NCI-H345 treated with DMSO at 0.1 percent for 48 hours (cell line): ENCODE results near the gene POU6F2.
A peak's percentile ranks its signal among the peaks of the same experiment; 100 is the strongest.

ENCODE experiments used
- DNase-seq: peaks from one replicate; lab custom pipeline; 2025; ENCODE audit not compliant: unreplicated experiment; lab: John Stamatoyannopoulos, UW

POU6F2 gene

DNA sequence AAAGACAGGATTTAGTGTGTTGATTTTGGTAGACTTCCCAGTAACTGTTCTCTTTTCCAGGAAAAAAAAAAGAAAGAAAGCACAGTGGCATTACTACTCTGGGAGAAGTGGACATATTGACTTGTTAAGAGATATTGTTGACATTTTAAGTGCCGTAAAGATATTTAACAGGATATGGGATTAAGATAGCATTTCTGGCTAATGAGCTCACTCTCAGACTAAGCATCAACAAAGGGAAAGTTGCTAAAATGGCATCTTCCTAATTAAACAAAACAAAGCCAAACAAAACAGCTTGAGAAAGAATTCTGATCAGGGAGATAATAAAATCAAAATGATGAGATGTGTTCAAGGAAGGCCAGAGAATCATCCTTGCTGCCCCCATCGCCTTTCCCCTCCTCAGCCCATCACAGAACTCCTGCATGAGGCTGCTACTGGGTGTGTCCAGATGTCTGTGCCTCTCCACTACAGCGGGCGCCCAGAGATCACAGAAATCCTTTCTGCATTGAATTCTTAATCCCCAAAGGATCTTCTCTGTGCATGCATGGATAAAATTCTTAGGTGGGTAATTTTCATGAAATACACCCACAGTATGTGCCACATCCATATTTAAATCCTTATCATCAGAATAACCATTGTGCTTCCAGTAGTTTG, 270.5 kb downstream of the POU6F2 start:
- no peak for DNase-seq

DNA sequence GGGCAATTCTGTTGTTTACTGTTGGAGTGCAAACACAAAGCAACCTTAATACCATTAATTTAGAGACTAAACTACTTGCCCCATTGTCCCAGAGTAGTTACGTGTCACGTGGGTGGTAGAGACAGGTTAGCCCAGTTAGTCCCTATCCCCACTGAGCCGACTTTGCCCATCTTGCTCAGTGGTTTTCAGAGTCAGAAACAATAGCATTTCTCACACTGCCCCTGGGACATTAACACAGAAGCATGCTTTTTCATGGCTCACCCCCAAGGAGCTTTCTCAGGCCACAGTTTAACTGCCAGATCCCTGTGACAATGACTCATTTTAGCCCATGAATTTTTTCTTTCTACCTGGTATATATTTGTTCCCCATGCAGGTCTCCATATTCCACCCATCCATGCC, 271.0 kb downstream of the POU6F2 start:
- no peak for DNase-seq

DNA sequence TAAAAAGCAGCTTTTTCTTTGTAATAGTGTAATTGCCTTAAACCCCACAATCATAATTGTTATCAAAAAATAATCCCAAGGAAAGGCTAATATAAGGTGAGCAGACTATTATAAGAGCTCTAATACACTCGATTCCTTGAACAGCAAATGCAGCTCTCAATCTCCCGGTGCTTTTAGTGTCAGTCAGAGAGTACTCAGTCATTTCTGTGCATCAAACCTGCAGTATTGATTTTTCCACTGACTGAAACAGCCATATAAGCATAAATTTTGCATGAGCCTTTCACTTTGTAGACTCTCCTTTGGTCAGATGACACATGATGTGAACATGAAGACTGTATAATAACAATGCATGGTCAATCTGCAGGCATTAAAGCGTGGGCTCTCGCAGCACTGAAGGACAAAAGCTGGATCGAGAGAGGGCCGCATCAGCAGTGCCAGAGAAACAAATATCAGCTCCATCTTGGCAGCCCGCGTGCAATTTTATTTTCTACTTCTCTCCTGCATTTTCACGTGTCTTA, 272.0 kb downstream of the POU6F2 start:
- DNase-seq, result no peak

DNA sequence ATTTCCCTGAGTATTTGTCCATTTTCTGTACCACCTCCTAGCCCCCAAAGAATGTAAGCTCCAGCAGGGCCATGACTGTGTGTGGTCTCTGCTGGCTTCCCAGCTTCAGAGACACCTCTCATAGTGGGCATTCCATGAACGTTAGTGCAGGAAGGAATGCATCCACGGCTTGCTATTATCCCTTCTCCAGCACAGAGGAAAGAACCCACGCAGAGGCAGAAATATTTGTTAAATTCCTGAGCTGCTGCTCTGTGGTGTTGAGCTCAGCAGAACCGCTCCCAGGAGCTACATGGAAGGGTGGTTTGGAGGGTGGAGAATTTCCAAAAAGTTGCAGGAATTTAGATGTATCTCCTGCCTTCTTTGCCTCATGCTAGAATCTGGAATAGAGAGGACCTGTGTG, 275.2 kb downstream of the POU6F2 start:
- DNase-seq, result no peak

DNA sequence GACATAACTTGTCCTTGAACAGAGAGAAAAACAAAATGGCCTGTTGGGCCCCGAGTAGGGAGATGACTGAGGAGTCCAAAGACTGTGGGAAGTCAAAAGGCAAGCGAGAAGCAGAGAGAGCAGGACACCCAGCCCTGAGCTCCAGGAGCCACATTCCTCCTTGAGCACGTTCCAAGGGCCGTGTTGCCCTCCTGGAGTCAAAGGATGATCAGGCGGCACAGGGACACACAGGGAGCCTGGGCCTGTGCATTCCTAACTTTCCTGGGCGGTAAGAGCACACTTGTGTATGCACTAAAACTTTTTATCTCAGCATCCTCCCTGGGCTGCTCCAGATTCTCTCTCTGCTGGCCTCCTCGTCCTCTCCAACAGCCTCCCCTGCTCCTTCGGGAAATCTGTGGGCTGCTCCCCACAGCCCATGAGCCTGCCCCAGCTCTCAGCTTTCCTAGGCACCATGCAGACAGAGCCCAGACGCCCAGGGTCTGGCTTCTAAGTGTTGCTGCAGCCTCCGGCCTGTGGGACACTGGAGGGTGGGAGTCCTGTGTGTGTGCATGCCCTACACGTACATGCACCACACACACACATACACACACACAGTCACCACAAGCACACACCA, 281.8 kb downstream of the POU6F2 start:
- no peak for DNase-seq

DNA sequence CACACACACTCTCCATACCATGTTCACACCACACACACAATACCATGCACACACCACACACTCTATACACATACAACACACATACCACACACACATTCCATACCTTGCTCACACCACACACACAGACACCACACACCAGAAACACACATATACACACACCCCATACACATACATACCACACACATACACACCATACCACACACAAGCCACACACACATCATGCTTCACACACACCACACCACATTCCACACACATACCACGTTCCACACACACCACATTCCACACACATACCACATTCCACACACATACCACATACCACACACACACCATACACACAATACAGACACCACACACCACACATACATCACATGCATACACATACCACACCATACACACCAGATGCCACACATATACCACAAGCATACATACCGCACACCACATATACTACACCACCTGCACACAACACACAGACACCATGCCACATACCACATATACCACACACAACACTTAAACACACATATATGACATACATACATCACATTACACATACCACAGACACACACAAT, 282.7 kb downstream of the POU6F2 start:
- DNase-seq, result no peak

DNA sequence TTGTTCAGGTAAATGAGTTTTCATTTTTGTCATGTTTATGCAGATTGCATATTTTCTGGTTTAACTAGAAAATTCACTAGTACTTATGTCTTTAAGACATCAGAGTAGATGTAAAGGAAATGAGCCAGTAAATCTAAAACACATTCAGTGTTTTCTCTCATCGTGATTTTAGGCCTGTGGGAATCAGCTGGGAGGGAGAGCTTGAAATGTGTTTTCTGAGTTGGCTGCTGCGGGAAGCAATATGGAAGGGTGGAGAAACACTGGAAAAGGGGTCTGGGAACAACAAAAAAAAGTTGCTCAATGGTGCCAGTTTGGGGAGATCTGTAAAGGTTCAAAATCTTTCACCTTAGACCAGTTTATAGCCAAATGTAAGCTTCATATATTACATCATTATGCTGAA, 284.1 kb downstream of the POU6F2 start:
- DNase-seq, result no peak

DNA sequence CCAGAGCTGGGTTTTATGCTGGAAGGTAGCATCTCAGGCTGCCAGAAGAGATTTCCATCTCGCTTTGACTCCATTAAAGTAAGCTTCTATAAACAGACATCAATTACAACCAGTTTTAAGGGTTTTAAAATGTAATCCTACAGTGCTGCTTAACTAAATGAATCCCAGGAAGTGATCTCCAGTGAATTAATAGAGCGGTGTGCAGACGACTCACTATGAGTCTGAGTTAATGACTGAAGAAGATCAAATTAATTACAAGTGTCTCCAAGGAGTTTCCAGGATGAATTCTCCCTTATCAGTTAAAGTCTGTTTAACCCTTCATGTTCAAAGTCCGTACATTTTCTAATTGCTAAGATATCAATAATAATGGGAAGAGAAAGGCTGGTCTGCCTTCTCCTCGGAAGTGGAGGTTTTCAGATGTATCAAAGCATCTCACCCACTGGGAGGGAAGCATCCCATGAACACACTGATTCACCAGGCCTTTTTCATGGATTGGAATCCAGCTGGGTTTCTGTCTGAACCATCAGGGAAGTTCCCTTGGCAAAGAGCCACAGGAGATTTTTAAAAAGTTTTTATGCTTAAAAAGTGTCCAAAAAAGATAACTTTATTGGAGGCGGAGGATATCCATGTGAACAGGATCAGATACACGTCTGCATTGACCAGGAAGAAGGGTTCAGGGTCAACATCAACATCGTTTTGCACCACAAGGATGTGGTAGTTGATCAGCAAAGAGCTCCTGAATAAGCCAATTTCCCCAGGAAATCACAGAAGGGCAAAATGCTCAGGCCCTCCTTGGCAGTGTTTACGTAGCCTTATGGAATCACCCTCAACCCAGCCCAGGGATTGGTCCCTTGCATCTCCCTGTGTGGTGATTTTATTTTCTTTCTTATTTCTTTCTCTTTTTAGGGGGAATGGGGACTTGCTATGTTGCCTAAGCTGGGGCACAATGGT, 288.2 kb downstream of the POU6F2 start:
- DNase-seq, result no peak

DNA sequence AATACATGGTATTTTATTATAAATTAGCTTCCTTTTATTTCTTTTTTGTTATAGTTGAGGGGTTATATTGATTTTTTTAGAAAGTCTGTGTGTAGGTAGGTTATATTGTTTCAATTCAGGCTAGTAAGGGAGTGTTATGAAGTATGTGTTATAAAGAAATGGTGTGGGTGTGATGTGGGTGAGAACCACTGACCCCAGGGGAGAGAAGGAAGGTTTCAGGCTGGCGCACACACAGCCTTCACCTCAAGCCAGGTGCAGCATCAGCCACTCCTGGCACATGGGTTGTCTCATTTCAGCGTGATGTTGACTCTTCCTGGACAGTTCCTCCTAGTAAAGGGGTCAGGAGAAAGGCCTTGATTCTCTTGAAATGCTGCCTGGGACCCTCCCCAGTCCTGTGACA, 291.3 kb downstream of the POU6F2 start:
- no peak for DNase-seq

DNA sequence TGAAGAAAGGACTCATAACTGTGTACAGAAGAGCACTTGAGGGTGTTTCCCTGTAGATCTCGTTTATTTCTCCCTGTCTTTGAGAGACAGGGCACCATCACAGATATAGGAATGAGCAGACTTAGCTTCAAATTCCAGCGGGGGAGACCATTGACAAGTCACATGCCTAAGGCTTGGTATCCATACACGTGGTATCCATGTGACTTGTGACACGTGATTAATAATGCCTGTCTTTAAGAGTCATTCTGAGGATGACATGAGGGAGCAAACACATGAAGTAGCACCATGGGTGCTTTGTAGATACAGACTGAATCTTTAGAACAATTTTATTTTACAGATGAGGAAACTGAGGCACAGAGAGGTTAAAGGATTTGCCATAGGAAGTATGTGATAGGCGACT, 292.3 kb downstream of the POU6F2 start:
- no peak for DNase-seq

DNA sequence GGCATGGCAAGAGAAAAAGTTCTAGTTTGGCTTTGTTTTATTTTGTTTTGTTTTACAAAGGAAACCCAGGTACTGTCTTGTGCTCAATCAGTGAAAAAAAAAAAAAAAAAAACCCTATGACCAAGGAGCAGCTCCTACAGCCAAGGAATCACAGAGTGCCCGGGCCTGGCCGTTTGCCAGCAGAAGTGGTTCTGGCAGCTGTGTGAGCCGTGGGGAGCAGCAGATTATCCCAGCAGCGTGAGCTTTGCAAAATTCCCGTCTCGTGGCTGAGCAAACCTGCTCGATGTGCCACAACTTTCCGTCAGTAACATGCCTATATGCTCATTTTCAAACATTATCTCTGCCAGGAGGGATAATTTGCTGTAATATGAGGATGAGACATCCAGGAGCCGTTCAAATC, 293.7 kb downstream of the POU6F2 start:
- DNase-seq, result peak; percentile 47

DNA sequence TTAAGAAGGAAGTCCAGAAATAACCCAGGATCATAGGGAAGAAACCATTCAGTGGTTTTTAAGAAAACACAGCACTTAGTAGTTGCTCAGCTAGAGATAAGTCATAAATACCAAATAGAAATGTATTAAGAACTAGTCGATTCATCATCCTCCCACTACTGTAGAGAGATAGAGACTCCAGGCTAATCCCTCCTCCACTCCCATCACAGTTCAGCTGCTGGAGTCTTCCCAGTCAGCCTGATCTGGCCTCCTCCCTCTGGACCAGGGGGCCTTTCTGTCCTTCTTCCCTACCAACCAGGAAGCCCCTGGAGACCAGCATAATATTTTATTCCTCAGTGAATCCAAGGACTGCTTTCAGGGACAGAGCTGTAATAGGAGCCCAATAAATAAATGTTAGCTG, 294.4 kb downstream of the POU6F2 start:
- no peak for DNase-seq

DNA sequence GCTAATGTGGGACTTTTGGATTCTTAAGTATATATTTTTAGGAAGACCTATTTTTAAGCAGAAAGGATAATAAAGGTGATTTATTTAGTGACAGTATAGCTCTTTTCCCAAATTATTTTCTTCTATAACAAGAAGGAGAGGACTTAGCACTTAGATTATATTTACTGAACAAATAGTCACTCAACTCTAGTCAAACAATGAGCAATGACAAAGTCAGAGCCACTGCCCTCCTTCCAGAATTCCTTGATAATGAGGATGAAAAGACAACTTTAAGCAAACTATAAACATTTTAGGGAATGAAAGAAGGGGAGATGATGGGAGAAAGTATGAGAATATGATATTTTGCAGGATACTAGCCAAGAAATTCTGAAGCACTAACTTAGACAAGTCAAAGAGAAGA, 295.0 kb downstream of the POU6F2 start:
- DNase-seq, result no peak

DNA sequence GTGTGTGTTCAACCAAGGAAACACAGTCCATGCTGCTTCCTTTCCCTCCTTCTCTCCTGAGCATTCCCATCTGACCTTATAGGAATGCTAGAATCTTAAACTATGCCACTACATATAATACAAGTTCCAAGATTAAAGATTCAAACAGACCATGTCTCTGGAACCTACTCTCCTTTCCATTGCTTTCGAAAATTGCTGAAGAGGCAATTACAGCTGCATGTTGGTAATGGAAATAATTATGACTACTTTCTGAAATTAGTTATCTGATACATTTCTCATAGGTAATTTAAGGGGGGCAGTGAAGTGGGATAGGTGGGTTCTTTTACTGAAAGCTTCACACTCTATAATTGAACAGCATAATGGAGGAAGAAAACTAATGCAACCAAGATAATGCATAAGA, 302.6 kb downstream of the POU6F2 start:
- DNase-seq, result no peak

DNA sequence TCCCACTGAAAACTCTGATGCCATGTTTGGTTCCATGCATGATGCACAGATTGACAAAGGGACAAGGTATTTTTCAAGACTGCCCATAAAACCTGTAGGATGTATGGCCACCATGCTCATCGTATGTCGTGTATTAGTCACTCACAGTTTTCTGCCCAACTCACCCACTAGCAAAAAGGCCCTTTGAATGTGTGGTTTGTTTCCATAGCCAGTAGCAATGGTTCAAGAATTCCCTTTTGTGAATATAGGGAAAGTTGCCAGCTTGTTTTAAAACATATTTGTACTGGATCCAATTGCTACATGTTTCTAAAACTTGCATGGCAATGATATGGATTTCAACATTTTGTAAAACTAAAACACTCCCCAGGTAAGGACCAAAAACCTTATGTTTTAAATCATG, 307.5 kb downstream of the POU6F2 start:
- no peak for DNase-seq

DNA sequence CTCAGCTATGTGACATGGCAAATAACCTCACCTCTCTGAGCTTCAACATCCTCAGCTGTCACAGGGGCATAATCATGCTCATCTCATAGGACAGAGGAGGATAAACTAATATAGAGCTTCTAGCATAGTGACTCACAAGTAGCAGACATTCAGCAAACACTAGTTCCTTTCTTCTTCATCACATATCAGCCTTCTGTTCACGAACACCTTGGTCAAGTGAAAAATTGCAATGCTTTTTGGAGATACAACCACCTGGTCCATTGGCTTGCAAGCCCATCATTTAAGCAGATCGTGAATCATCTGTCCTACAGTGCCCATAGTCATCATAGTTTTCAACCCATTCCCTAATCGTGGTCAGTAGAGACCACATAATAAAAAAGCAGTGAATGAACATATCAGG, 310.6 kb downstream of the POU6F2 start:
- no peak for DNase-seq

DNA sequence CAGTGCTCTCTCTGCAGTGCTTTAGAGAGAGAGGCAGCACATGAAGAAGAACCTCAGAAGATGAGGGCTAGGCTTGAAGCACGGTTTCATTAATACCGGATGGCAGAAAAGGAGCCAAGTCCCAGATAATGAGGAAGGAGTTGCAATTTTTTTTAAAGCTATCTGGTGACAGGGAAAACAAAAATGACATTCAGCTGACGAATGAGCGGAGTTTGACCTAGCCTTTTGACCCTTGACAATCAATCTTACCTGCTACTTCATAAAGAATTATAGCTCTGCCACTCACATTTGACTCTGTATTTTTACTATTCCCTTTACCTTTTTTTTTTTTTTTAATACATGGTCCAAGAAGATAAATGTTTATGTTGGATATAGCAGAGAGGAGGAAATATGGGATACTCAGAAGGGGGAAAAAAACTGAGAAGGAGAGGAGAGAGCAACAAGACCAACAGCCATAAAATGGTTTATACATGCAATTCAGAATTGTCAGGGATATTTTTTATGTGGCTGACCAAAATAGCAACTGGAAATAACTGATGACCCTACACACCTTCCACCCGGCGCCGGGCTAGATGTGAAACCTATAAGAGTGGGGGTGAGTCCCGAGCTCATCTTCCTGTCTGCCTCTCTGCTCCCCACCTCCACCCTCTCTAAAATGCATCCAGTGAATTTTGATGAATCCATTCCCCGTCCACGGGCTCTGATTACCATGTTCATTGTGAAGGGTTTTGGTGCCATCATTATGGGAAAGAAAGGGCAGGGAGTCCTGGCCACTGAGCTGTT, 314.1 kb downstream of the POU6F2 start:
- no peak for DNase-seq

DNA sequence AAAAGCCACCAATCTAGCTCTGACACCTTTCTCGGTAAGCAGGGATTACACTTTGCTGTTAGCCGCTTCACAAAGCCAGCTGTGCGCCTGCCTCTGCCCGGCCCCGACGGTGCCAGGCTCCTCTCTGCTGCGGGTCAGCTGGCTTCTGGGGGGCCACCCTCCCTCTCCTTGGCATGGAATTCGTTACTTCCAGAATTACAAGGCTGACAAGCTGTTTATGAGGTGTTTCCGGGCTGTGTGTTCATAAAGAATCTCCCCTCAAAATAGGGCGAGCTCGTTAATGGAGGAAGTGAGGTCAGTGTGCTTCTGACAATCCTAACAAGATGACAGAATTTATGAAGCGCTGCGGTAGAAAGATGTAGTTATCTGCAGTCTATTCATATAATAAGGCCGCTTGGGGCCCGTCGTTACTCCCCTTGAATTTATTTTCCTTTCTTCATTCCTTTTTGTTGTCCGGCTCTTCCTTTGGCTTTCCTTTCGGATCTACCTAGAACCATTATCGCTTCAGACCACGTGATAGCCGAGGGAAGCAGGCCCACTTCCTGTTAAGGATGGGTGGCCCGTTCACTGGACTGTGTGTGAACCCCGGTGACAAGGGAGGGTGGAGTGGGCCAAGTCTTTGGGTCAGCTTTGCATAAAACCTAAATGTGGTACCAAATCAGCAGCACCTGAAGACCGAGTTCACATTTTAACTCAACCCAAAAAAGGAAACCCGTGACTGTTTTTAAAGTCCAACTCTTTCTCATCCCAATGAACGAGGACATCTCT, 315.5 kb downstream of the POU6F2 start:
- no peak for DNase-seq

DNA sequence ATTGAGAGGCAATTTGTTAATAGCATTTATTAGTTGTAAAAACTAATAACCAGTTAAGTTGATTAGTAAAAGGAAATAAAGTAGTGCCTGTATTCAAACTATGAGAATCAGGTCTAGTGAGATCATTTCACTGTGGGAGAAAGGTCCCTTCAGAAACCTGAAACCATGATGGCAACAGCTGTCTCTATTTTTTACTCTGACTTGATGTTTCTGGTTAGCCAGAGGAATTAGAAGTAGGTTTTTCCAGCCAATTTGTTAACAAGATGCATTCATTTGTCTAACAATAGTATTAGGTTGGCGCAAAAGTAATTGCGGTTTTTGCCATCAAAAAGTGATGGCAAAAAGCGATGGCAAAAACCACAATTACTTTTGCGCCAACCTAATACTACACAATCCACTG, 316.3 kb downstream of the POU6F2 start:
- DNase-seq, result no peak

DNA sequence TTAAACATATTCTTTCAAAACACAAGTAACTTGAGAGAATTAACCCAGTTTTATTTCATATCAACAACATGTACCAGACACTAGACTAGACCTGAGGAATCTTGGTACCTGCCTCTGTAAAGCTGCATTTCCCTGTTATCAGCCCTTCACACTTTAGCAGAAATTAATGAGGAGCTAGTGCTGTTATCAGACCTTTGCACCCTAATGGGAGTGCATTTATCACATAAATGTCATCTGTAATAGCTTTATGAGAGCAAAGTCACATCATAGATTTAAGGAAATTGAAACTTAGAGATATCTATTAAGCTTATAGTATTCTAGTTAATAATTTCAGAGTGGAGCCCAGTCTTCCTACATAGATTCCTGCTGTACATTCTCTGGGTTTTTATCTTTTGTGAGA, 318.1 kb downstream of the POU6F2 start:
- no peak for DNase-seq
